HL-60 (cell line): ENCODE measurements around the gene RASGRP2.

Experiments used
- POLR2AphosphoS5 ChIP-seq: IDR thresholded peaks from 2 replicates; pipeline ENCODE4 v1.6.1; 2012; ENCODE audit warnings: low read depth
- TF ChIP-seq, protein P1 (sequence below): IDR thresholded peaks from one replicate; pipeline ENCODE4 v1.5.1; 2011; ENCODE audit warnings: low read length, control low read depth, inconsistent platforms; ENCODE audit not compliant: insufficient read depth

DNA sequence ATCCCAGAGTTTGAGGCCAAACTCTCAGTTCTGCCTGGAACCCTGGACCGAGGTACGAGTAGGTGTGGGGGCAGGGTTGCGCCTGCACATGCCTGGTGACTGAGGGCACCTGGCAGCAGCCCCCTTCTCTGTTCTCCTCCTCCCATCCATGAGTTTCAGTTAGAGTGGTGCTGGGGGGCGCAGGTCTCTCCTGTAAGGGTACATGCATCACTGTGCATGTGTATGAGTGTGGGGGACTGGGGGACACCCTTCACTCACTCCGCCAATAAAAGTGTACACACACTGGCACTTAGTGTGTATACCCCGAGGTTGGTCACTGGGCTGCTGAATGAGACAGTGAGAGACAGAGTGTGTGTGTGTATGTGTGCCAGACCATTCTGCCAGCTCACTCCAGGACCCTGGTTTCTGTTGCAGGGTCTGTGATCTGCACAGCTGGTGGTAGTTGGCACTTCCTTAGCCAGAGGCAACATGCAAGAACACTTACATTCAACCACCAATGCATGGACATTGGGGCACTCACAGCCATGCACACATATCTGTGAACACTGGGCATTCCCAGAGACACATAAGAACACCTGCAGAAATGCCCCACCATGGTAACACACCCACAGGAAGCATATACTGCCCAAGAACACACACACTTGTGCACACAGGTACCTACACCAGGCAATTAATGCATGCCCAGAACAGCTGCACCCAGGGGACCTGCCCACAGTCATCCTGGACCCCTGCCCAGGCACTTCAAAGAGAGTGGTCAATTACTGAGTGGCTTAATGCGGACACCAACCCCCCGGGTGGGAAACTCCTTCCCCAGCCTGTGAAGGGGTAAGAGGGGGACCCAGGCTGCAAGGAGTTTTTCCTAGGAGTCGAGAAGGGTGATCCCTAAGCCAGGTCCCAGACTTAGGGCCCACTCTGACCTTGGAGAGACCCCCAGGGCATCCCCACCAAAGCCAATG, 19.8 kb downstream of the RASGRP2 start:
- TF ChIP-seq, protein P1, sequence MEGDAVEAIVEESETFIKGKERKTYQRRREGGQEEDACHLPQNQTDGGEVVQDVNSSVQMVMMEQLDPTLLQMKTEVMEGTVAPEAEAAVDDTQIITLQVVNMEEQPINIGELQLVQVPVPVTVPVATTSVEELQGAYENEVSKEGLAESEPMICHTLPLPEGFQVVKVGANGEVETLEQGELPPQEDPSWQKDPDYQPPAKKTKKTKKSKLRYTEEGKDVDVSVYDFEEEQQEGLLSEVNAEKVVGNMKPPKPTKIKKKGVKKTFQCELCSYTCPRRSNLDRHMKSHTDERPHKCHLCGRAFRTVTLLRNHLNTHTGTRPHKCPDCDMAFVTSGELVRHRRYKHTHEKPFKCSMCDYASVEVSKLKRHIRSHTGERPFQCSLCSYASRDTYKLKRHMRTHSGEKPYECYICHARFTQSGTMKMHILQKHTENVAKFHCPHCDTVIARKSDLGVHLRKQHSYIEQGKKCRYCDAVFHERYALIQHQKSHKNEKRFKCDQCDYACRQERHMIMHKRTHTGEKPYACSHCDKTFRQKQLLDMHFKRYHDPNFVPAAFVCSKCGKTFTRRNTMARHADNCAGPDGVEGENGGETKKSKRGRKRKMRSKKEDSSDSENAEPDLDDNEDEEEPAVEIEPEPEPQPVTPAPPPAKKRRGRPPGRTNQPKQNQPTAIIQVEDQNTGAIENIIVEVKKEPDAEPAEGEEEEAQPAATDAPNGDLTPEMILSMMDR = no peak
- peak; percentile 16; the same call in 1 of the 2 replicates for TF ChIP-seq POLR2AphosphoS5
